Heart left ventricle (tissue), 13 donors: Measurements from ENCODE around the gene RAD51B.

Experiments used
- CTCF ChIP-seq, 12 donors: fragments of 200-600 bp; sonication (generic) in 4 of 12; IDR thresholded peaks; one replicate each; pipeline versions ENCODE4 v1.5.0 to v1.8.0; 2018 to 2022; ENCODE audit warnings: antibody characterized with exemption in 12 of 12, mild to moderate bottlenecking in 5 of 12
- POLR2A ChIP-seq, 2 donors: fragments of 450-650 bp; IDR thresholded peaks; one replicate each; pipeline ENCODE4 v1.6.1; 2017; ENCODE audit warnings: antibody characterized with exemption in 2 of 2, mild to moderate bottlenecking in 2 of 2, moderate library complexity in 2 of 2
- donor health status: ischemic (EF 13 %, LVEDD 7.1; RV severe dilation, severe dysfunction).
- donor health status: DM: no; HTN: yes; CAD: no.
- donor health status: DM: no; HTN: no; CAD: no.
- donor health status: ischemic (EF 25% LVEDD 6.9; RV normal size, moderate dysfunction).
- donor health status: ischemic (EF 25% LVEDD 5.7; RV mildly dilated, moderate dysfunction).
- donor health status: ischemic (EF 35%, LVEDD 5.7; RV mildly dilated, moderate dysfunction).
- donor health status: nonischemic (EF 11% LVEDD 7.7; RV severe dilation, severe dysfunction).
- donor health status: DM: yes; HTN: yes; CAD: no.
- donor health status: PGD.
- donor health status: ischemic (EF 29% LVEDD 5.4; RV normal size, mild dysfunction).
- donor health status: nonischemic (EF 23%, LVEDD 6.1; RV moderate dilation, normal function).

- TF ChIP-seq CTCF (IDR thresholded peaks at IDR 0.05): no peak
- no peak for TF ChIP-seq POLR2A (IDR thresholded peaks at IDR 0.05)
Measured at GRCh38 chr14:67935371-67935770, 115.8 kb downstream of the RAD51B start.
